Stimulated activated CD8-positive, alpha-beta memory T cell treated with anti-CD3 and anti-CD28 coated beads, Interleukin-15, amount 100 ng/mL, for 48 hours (primary cell): ENCODE data around the gene ITGB4.
"Not testable (repeated sequence)": the region's sequence is repeated elsewhere in the genome, so short reads cannot be mapped to it uniquely, and the experiment has no call there.

Source experiments
- DNase-seq, 2 donors: peaks; one replicate each; pipeline ENCODE4 v3.0.0-alpha.2; 2020; ENCODE audit warnings: low read depth in 2 of 2

ITGB4 gene

GRCh38 chr17:75752802-75753513 is 31.7 kb downstream of the ITGB4 start:
- DNase-seq = no peak

GRCh38 chr17:75753514-75754377 is 32.5 kb downstream of the ITGB4 start:
- peak; percentile 62 to 64 for DNase-seq

- DNase-seq = no peak
Observed at GRCh38 chr17:75754378-75755204, 33.3 kb downstream of the ITGB4 start.

DNA sequence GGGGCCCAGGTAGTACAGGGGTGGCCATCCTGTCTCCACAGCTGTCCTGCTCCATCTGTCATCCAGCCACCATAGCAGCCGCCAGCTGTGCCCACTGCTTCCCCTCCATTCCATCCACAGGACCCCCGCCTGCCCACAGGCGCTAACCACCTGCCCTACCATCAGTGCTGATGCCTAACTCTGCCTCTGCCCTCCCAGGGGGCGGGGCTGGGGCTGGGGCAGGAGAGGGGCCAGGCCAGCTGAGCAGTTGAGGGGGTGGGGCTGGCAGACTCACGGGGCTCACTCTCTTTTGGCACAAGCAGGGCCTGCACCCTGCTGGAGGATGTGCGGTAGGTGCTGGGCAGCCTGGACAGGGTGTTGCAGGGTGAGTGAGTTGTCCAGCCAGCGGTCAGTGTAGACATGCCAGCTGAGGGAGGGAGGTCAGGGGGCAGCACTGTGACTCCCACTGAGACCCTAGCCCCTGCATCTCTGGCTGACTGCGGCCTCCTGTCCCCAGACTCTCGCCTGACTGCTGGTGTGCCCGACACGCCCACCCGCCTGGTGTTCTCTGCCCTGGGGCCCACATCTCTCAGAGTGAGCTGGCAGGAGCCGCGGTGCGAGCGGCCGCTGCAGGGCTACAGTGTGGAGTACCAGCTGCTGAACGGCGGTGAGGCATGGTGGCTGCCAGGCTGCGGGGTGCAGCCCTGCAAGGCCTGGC is 34.1 kb downstream of the ITGB4 start:
- DNase-seq = no peak

DNA sequence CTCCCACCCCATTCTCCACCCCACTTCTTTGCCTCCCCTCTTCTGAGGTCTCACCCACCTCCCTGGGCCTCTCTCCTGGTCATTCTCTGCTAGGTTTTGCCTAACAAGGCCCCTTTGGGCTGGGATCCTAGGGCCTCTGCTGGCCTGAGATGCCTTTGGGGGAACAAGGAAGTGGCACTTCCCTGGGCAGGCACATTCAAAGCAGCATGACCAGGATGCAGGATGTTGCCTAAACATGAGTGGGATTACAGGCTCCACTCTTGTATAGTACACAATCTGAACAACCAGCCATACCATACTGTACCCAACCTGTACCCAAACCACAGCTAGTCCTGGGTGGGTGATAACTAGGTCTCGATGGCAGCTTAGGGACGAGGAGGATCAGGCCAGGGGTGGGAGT is 34.7 kb downstream of the ITGB4 start:
- DNase-seq = no peak

GRCh38 chr17:75756451-75757085 is 35.3 kb downstream of the ITGB4 start:
- no peak for DNase-seq

DNA sequence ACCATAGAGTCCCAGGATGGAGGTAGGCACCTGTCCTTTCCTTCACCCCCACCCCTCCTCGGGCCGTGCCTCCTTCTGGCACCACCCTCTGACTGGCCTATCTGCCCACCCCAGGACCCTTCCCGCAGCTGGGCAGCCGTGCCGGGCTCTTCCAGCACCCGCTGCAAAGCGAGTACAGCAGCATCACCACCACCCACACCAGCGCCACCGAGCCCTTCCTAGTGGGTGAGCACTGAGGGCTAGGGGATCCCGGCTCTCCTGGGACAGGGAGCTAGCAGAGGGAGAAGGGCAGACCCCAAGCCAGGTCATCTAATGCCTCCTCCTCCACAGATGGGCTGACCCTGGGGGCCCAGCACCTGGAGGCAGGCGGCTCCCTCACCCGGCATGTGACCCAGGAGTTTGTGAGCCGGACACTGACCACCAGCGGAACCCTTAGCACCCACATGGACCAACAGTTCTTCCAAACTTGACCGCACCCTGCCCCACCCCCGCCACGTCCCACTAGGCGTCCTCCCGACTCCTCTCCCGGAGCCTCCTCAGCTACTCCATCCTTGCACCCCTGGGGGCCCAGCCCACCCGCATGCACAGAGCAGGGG is 35.9 kb downstream of the ITGB4 start:
- no peak for DNase-seq

GRCh38 chr17:75758131-75758905 is 37.1 kb downstream of the ITGB4 start:
- no peak for DNase-seq

DNA sequence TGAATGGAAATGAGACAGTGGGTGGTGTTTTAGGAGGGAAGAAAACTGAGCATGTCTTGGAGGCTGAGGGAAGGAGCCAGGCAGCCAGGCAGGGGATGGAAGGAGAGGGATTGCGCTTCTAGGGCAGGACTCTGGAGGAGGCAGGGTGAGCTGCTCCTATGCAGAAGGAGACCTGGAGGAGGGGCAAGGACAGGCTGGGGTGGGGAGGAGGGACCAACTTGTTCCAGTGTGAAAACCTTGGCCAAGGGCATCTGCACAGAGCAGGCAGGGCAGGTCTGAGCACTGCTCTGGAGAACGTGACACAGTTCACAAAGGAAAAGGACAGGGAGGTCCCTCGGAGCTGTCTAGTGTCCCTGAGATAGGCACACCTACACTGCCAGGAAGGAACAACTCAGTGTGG is 38.2 kb downstream of the ITGB4 start:
- no peak for DNase-seq

DNA sequence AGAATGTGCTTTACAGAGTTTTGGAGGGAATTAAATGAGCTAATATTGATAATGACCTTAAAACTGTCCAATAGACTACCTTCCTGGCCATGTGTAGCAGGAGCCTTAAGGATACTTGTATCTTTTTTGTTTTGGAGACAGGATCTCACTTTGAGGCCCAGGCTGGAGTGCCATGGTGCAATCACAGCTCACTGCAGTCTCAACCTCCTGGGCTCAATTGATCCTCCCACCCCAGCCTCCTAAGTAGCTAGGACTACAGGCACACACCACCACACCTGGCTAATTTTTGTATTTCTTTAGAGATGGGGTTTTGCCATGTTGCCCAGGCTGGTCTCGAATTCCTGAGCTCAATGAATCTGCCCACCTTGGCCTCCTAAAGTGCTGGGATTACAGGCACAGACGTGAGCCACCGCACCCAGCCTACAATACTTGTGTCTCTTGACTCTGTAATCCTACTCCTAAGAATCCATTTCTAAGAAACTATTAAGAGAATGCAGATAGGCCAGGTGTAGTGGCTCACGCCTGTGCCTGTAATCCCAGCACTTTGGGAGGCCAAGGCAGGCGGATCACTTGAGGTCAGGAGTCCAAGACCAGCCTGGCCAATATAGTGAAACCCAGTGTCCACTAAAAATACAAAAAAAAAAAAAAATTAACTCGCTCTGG is 38.9 kb downstream of the ITGB4 start:
- not testable (repeated sequence) for DNase-seq

- DNase-seq = no peak
Observed at GRCh38 chr17:75762513-75763268, 41.4 kb downstream of the ITGB4 start.

DNA sequence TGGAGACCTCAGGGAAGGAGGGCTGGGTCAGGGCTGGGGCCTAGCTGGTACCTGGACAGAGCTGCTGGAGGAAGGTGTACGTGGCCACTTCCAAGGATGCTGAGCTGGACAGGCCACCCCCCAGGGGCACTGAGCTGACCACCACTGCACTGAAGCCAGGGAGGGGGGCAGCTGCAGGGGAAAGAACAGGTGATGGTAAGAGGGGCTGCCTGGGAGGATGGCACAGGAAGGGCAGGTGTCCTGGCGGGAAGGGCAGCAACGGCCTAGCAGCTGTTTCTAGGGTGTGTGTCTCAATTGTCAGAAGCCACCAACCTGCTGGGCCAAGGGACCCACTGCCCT is 42.0 kb downstream of the ITGB4 start:
- DNase-seq = no peak

- no peak for DNase-seq
Observed at GRCh38 chr17:75763613-75764416, 42.6 kb downstream of the ITGB4 start.

DNA sequence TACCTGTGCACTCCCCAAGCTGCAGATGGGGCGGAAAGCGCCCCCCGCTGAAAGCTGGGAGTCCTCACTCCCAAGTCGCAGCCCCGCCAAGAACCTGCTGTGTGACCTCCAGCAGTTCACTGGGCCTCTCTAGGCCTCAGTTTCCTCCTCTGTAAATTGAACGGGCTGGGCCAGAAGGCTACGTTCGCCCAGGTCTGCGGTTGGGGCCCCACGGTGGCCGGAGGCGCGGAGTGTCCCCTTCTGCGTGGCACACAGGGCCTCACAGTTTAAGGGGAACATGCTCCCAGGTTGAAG is 43.1 kb downstream of the ITGB4 start:
- no peak for DNase-seq

DNA sequence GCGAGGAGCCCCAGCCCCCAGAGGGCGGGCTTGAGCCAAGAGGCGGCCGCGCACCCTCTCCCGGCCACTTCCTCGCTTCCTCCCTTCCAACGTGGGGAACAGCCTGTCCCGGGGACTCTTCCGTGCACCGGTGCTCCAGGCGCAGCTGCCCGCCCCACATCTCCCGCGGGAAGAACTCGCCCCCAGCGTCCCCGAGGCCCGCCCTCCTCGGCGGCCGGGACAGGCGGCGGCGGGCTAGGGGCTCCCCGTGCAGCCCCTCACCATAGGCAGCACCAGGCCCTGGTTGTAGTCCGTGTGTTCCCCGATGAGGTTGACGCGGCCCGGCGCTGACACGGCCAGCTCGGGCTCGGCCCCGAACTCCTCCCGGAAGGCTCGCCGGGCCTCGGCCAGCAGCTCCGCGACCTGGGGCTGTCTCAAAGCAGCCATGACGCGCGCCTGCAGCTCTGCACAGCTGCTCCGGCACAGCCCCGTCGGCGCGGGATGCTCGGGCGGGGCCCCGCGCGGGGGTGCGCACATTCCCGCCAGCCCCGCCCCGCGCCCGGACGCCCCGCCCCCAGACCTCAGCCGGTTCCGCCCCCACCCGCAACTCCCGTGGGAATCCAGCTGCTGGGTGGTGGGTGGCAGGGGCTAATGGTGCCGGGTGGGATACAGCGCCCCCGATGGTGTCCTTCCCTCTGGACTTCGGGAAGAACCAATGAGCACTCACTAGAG is 43.6 kb downstream of the ITGB4 start, which contains the start of gene GALK1:
GALK1 (minus strand) TSS at position 482 of the 711 bp plus-strand sequence; CDS start at position 426, 56 bp downstream.
- peak; percentile 55 to 60 for DNase-seq

DNA sequence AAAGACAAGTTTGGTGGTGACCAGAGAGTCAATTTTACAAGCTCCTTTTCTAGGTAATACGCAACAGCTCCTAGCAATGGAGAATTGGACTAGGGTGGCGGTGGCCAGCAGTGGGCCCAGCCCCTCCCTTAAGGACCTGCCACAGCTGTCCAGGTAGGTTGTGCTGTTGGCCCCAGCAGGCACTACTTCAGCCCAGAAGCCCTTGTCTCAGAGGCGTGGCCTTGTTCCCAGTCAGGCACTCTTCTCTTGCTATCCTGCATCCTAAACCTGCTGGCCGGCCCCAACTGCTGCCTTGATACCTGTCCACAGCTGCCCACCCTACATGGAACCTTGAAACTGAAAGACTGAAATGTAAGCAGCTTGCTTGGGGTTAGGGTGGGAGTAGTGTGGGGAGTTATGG is 44.7 kb downstream of the ITGB4 start:
- no peak for DNase-seq

DNA sequence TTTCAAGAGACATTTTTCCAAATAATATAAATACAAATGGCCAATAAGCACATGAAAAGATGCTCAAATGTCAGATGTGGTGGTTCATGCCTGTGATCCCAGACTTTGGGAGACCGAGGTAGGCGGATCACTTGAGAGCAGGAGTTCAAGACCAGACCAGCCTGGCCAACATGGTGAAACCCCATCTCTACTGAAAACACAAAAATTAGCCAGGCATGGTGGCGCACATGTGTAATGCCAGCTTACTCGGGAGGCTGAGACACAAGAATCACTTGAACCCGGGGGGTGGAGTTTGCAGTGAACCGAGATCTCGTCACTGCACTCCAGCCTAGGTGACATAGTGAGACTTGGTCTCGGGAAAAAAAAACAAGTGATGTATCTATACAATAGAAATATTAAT is 46.6 kb downstream of the ITGB4 start:
- no peak for DNase-seq
